ENCODE measurements around the gene TMEM89.

DNA sequence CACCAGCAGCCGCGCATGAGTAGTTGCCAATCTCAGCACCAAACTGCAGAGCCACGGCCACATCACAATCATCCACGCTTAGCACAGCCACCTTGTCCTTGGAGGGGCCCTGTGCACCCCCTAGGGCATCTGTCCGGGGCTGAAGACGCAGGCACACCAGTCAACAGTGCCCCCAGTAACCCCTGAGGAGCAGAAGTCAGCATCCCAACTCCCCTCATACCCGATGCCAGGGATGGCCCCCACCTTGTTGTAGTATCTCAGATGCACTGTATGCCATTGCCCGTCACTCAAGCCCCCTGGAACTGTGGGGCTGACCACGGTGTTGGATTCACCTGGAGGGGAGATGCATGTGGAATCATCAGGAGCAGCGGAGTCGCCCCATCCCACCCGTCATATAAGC lies 33.5 kb upstream of the TMEM89 start:
- TF ChIP-seq POLR2A (IDR thresholded peaks at IDR 0.05): no peak
- TF ChIP-seq, protein P1, sequence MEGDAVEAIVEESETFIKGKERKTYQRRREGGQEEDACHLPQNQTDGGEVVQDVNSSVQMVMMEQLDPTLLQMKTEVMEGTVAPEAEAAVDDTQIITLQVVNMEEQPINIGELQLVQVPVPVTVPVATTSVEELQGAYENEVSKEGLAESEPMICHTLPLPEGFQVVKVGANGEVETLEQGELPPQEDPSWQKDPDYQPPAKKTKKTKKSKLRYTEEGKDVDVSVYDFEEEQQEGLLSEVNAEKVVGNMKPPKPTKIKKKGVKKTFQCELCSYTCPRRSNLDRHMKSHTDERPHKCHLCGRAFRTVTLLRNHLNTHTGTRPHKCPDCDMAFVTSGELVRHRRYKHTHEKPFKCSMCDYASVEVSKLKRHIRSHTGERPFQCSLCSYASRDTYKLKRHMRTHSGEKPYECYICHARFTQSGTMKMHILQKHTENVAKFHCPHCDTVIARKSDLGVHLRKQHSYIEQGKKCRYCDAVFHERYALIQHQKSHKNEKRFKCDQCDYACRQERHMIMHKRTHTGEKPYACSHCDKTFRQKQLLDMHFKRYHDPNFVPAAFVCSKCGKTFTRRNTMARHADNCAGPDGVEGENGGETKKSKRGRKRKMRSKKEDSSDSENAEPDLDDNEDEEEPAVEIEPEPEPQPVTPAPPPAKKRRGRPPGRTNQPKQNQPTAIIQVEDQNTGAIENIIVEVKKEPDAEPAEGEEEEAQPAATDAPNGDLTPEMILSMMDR (IDR thresholded peaks at IDR 0.05): no peak

Measured in thyroid gland (tissue), 4 donors.